ENCODE results near the gene GID8.
"Not testable (repeated sequence)": the region's sequence is repeated elsewhere in the genome, so short reads cannot be mapped to it uniquely, and the experiment has no call there.

The GID8 gene

DNA sequence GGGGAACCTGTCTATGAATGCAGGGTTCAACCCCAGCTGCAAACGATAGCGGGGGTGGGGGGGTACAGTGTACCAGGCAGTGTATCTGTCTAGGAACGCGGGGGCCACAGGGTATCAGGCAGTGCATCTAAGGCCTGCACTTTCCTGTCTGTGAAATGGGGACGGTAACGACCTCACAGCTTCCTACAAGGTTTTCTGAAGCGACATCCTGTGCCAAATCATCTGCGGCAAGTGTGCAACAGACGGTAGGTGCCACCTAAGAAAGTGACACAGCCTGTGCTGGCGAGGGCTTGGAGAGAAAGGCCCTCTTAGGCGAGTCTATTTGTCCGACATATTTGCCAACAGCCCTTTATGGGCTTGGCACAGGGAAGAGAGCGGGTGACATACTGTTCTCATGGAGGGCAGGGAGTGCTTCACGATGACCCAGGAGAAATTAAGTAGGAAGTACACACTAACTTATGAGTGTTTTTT is 15.5 kb upstream of the GID8 start:
- DNase-seq (ENCODE audit: low read depth in 2 of 2), result peak in 1 of 2 donors; percentile 34

DNA sequence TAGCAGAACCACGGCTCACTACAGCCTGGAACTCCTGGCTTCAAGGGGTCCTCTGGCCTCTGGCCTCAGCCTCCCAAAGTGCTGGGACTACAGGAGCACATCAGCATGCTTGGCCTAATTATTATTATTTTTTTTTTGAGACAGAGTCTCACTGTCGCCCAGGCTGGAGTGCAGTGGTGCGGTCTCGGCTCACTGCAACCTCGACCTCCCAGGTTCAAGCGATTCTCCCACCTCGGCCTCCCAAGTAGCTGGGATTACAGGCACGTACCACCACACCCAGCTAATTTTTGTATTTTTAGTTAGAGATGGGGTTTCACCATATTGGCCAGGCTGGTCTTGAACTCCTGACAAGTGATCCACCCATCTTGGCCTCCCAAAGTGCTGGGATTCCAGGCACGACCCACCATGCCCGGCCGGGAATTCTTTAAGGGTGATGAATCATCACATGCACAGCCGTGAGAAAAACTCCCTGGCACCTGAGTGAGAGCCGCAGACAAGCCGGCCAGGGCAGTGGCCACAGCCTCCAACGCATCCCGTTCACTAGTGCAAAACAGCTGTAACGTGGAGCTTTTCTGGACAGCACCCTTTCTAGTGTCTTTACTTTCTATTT is 14.8 kb upstream of the GID8 start:
- not testable (repeated sequence) for DNase-seq (ENCODE audit: low read depth in 2 of 2)

DNA sequence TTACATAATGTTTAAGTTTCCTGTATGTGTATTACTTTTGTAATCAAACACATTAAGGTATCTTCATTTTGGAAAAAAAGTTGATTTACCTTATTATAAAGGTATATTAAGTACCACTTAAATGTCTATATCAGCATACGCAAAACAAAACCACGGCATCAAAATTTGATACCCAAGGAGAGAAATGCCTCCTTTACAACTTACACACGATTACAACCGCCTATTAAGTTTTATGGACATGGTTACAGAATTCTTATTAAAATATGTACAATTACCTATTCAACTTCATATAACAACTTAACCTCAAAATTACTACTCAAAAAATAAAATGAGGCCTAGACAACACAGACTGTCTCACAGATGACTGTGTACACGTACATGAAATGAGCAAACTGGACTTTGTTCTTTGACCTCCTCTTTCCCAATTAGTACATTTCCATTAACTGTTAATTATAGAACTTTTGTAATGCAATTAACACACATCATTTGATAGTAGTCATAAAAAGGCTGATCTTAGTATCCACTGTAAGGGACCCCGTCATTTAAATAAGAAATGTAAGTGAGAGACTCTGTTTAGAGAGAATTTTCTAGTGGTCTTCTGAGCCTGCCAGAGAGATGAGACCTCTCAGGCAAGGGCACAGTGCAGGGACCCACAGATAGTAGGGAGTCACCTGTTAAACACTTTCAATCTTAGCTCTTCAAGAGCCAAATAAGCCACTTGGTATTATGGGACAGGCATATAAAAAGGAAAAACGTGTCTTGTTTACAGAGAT is 14.1 kb upstream of the GID8 start:
- DNase-seq (ENCODE audit: low read depth in 2 of 2), result no peak

DNA sequence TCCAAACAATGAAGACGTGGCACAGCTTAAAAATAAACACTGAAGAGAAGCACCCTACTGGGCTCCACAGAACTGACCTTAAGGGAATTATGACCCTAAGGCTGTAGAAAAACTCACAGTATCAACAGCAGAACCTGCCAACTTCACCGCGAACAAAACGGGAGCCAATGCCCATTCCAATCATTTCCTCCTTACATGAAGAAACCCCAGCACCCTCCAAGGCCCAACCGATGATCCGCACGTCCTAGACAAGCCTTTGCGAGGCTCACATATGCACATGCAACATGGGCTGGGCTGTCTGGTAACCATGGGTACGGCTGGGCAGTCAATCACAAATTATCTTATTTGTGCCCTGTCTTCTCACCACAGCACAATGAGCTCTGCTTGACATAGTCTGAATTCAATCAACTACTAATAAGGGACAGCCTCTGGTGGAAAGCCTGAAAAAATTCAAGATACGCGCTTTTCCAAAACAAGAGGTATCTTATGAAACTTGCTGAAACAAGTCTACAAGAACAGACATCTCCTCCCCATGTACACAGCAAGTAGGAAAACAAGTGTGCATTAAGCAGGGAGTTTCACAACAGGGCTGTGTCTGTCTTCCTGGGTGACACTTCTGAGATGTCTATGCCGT is 13.4 kb upstream of the GID8 start:
- DNase-seq (ENCODE audit: low read depth in 2 of 2), result no peak

DNA sequence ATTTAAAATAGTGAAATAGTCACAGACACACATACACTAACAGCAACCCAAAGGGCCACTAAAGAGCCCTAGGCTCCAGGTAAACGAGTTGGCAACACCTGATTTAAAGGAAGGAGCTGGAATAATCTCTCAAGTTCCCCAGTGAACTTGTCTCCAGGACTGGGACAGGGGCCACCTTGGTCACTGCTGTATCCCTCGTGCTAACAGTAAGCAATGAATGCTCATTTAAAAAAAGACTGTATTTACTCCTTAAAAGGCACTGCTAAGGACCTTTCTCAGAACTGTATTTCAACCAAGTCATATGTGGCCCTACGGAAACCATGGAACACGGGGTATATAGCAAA is 12.9 kb upstream of the GID8 start:
- no peak for DNase-seq (ENCODE audit: low read depth in 2 of 2)

DNA sequence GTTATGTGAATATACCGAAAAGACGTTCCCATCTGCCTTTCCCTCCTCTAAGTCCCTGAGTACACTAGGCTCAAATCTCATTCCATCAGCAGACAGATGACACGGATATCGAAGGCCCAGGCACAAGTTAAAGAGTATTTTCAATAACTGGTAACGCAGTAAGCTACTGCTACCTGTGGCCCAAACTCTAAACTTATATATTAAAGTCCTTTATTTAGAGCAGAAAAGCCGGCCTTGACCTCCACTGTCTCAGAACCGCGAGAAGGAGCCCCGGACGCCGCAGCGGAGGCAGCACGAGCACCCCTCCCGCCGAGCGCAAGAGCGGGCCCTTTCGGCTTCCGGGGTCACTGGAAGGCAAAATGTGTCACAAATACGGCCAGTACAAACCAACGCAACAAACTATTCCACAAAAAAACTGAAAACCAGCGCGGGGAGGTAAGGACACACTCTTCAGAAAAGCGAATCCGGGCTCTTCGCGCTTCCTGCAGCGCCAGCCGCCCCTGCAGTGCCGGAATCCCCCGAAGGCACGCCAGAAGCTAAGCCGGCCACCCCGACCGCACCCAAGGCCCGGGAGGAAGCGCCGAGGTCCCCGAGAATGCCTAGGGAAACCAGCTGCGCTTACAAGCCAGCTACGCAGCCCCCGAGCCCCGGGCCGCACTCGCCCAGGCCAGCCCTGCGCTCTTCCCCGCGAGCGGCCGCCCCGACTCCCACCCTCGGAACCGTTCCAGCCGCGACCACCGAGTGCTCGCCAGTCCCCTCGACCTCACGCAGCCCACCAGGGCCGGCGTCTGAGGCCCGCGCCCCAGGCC is 12.3 kb upstream of the GID8 start:
- no peak for DNase-seq (ENCODE audit: low read depth in 2 of 2)

DNA sequence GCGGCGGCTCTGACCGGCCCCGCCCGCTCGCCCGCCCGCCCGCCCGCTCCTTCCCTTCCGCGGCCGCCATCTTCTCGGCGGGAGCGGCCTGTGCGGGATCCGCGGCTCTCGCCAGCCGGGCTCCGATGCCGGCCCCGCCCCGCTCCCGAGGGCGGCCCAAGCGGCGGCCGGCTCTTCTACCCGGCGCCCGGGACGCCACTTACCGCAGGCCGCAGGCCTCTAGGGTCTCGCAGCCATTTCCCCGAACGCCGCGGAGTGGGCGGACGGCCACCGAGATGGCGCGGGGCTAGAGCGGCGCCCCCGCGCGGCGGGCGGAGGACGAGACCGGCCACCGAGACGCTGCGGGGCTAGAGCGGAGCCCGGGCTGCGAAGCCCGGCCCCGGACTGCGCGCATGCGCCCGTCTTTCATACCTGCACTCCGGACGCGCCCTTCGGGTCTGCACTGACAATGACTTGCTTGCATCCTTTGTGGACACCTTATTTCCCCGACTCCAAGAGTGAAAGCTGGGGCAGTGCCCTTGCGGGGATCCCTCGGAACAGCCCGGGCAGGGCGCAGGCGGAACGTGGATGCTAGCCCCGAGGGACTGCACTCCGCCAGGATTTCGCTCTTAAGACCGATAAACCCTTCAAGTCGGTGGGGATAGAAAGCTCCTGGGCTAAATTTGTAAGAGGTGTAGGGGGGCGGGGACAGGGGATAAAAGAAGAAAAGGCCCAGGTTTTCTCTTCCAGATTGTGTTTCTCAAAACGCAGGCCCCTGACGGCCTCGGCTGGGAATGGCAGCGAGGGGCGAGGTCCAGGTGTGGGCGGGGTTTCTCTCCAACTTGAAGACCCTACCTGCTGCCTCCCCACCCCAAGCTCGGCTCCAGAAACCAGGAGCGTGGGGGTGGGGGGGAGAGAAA is 11.5 kb upstream of the GID8 start, which contains the start of gene DIDO1:
Gene DIDO1 (minus strand): TSS at position 277 of the 899 bp plus-strand sequence.
- peak; percentile 77 to 82 for DNase-seq (ENCODE audit: low read depth in 2 of 2)

DNA sequence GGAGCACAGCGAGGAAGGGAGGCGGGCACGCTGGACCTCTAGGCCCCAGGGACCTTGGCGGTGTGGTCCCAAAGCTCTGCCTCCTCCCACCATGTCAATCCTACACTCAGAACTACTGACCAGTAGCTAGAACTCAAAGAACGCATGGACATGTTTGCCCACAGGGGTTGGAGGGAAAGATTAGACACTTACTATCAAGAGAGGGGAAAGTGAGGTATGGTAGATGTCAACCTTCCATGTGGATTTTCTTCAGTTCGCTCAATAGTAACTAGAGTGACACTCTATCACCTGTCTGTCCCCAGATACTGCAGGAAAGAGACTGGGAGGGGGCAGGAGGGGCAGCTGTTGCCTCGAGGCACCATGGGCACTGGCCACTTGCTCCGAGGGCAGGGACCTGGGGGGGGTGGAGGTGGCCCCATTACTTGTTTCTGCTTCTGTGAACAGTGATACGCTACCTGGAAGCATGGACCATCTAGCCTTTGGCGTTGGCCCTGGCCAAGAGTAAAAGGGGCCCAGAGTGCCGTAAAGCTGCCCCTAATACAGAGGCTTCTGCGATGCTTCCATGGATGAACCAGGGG is 10.7 kb upstream of the GID8 start:
- no peak for DNase-seq (ENCODE audit: low read depth in 2 of 2)

DNA sequence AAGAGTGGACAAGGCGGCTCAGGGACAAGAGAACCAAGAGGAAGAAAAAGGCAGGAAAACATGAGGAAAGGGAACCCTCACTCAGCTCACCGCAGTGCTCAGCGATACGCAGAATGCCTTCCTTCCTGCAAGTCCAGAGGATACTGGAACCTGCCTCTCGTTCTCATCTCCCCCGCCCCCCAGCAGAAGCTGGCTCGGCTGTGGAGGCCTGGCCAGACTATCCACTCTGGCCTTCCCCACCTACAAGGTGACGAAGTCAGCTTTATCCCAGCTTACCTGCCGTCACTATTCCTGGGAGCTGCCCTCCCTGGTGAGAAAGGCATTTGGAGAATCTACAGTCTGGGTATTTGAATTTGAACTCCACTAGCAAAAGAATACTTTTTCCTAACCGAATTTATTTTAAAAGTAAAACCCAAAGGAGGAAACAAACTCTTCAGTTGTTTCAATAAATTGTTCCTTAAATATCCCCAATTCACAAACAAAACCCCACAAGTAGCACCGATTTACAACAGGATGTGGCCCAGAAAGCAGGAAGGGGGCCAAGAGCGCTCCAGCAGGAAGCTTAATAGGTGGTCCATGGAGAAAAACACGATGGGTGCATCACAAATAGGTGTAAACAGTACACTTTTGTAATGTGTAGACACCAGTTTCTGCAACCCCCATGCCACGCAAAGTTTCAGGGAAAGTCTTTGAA is 9.6 kb upstream of the GID8 start:
- DNase-seq (ENCODE audit: low read depth in 2 of 2), result no peak

DNA sequence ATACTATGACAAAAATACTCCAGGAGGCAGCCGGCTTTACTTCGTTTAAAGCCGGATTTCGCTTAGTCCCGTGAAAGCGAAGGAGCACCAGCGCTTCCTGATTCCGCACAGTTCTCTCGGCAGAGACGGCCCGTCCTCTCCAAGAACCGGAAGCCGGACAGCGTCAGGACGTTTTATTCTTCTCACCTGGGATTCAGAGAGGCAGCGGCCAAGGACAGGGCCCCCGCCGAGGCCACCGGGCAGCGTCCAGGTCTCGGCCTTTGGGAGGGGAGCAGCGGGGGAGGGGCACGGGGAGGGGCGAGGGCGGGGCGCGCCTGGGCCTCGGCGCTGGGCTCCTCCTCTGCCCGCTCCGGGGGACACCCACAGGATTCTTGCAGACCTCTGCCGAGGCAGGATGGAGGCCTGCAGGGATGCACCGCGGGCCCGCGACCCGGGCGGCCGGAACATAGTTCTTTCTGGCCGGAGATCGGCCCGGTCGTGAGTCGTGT is 8.9 kb upstream of the GID8 start:
- DNase-seq (ENCODE audit: low read depth in 2 of 2), result peak in 1 of 2 donors; percentile 42

DNA sequence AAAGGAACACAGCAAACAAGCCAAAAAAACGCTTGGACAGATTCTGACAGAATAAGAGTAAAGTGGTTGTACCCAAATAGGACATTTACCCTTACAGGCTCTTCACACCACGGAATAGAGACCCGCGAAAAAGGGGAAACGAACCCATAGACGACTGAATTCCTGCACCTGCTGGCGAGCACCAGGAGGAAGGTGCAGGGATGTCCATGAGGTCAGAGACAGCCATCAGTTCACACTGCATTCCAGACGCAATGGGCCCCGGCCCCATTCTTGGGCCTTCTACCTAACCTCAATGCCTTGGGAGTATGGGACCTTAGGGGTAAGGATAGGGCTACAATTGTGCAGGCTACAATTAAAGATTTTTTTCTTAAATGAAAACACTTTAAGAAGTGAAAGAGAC is 6.5 kb upstream of the GID8 start:
- DNase-seq (ENCODE audit: low read depth in 2 of 2), result no peak

DNA sequence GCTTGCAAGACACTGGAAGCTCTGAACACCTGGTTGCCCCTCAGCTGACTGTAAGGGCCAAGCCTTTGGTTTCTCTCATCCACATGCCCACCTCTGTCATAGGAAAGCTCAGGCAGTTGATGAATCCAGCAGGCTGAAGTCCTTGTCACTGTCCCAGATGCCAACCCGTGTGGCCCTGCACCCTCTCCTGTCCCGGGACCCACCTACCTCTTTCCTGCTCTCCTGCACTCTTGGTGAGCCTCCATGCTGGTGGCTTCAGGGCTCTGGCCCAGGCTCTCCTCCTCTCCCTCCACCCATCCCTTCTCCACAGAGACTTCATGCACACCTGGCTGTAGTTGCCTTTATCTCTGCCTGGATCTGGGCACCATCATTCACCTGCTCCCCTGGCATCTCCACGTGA is 4.0 kb upstream of the GID8 start:
- DNase-seq (ENCODE audit: low read depth in 2 of 2), result no peak

DNA sequence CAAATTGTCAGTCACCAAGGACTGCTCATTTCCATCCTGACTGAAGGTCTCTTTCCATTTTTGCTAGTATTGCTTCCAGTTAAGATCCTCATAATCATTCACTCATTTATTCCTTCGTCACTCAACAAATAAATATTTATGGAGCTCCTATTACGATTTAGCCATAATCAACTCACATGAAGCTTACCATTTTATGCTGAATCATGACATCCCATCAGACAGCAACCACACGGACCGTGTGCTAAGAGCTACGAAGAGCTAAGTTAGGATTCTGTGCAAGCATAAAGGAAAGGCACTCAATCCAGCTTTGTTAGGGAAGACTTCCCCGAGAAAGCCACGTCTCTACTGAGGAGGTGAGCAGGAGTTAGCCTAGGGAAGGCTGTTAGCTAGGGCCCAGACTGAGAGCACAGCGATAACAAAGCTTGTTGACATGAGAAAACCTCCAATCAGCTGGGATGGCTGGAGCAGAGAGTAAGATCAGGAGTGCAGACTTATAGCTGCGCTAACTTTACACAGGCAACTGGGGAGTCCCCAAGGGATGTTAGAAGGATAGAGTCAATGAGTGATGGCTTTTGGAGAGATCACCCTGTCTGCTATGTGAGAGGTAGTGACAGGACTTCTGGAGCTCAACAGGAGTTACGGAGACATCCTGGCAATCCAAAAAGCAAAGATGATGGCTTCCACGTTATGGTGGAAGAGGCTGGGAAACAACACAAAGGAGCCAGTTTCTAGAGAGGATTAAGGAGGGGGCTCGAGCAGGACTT is 2.6 kb upstream of the GID8 start:
- no peak for DNase-seq (ENCODE audit: low read depth in 2 of 2)

DNA sequence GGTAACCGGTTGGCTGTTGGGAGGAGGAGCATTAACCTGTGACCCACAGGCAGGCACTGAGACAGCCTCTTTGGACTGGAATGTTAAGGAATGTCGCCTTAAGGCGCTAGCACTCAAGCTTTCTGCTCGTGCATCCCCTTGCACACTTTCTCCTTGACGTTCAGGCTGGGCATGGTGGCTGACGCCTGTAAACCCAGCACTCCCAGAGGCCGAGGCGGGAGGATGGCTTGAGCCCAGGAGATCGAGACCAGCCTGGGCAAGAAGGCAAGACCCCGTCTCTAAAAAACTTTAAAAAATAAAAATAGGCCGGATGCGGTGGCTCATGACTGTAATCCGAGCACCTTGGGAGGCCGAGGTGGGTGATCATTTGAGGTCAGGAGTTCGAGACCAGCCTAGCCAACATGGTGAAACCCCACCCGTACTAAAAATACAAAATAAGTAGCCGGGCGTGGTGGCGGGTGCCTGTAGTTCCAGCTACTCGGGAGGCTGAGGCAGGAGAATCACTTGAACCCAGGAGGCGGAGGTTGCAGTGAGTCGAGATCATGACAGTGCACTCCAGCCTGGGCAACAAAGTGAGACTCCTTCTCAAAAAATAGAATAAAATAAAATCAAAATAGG is 1.9 kb upstream of the GID8 start:
- DNase-seq (ENCODE audit: low read depth in 2 of 2), result no peak

DNA sequence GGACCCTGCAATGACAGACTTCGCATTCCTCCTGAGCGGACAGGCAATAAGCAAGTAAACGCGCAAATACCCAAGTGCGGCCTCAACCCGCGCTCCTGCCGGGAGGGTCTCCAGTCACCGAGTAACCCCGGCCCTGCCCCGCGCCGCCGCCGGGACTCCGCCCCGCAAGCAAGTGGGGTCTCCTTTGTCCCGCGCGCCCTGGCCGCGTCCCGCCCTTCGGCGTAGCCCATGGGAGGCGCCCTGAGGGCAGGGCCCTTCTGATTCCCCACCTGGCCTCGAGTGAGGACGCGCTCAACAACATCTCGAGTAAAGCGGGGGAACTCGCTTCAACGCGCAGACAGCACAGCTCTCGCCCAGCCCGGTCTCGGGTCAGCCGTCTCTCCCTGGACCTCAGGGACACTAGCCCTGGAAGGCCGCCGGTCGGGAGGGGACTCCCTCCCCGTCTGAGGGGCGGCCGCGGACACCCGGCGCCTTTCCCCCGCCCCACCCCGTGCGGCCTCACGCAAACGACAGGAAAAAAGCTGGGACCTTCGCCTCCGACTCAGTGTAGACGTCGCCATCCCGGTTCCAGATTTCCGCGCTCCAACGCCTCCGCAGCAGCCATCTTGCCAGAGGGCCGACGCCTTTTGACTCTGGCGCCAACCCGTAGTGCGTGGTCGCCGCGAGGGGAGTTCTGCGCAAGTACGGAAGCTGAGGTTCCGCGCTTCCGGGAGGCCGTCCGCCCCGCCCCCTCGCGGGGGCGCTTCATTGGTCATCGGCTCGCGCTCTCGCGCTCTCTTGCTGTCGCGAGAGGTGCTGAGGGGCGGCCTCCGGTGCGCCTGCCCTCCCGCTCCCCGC is 461 bp upstream of the GID8 start:
- DNase-seq (ENCODE audit: low read depth in 2 of 2), result peak; percentile 93 to 95

DNA sequence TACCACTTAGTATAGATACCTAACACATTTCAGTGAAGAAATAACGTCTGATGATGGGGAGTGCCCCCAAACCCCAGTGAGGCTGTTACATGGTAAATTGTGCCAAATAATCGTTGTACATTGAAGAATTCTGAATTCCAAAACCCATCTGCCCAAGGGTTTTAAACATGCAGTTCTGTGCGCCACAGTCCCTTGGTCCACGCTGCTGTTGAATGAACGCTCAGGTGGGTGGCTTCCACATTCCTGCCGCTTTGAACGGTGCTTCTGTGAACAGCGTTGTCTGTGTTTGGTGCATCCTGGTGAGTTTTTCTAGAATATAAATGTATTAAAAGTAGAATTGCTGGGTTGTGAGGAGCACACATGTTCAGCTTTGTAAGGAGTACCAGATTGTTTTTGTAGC is 2.9 kb downstream of the GID8 start:
- DNase-seq (ENCODE audit: low read depth in 2 of 2), result no peak

DNA sequence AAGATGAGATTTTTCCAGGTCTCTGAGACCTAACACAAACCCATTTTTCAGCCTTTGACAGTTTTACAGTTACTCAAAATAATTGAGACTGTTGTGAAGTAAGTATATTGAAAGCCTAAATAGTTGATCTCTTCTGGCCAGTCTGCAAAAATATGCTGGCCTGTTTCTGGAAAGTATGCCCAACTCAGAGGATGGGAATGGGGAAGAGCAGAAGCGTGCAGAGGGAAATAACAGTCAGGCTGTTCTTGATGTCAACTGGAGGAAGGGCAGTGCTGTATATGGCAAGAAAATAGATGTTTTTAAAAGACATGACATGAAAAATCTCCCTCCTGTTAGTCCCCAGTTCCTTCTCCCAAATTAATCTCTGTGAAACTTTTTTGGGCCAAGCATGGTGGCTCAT is 3.8 kb downstream of the GID8 start:
- no peak for DNase-seq (ENCODE audit: low read depth in 2 of 2)

DNA sequence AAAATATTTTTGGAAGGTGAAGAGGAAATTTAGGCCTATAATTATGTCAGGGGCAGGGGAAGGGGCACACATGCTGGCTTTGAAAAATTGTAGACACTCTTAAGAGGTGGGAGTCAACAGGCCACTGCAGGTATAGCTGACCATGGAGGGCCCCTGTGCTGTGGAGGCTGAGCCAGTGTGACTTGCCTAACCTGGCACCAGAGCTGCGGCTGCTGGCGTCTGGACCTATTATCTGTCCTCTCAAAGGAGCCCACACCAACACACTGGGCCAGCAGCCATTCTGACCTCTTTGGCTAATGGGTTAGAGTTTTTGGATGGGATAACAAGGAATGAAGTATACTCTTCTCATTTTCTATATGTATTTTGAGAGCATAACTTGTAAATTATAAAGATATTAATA is 4.5 kb downstream of the GID8 start:
- no peak for DNase-seq (ENCODE audit: low read depth in 2 of 2)
